ENCODE results near the gene ABCB1.

The ABCB1 gene

DNA sequence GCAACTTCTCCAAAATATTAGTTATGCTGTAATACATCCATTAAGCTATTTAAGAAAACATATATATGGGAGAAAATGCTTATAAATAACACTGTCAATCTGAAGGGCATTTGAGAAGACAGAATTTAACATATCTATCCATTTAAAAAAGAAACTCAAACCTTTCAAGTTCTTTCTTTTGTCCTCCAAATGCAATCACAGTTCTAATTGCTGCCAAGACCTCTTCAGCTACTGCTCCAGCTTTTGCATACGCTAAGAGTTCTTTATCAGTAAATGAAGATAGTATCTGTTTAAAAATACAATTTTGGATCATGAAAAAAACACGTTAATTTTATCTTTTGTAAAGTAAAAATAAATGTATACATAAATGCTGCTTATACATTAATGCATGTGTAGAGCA is 39.6 kb downstream of the ABCB1 start:
- peaks cover 13% of the 10 kb centered on the region for H3K36me3 Mint-ChIP-seq
- no peak overlapping the region for H3K4me3 Mint-ChIP-seq
- H3K4me1 Mint-ChIP-seq (ENCODE audit: low read depth): peaks cover 5% of the 10 kb centered on the region
- H3K9me3 Mint-ChIP-seq (ENCODE audit: low read depth): no peaks in the 10 kb centered on the region
- no peaks in the 10 kb centered on the region for H3K27me3 Mint-ChIP-seq
- H3K27ac Mint-ChIP-seq: no peak overlapping the region

DNA sequence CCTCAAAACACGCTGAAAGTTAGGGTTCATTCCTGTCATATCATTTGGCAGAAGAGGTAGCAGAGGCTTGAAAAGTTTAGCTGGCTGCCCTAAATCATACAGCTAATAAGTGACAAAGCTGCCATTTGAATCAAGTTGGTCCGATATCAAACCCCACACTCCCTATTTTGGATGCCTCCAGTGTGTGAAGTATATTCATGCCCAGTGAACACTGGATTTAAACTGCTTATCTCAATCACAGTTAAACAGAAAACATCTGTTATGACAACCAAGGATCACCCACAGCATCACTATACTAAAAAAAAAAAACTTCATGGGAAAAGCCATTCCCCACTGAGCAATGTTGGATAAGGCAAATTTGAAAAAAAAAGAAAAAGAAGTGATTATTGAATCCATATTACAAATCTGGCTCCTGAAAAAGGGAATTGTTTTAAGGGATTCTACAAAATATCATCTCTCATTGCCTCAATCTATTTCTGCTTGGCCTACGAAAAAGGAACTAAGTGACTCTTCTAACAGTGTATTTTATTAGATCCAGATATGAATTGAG is 48.3 kb downstream of the ABCB1 start:
- Mint-ChIP-seq H3K27me3 (no peaks in the 10 kb centered on the region), H3K36me3 (peaks cover 6% of the 10 kb centered on the region), H3K4me3 (no peak overlapping the region), H3K9me3 (ENCODE audit: low read depth) (no peaks in the 10 kb centered on the region), H3K27ac (no peak overlapping the region), H3K4me1 (ENCODE audit: low read depth) (no peaks in the 10 kb centered on the region)

DNA sequence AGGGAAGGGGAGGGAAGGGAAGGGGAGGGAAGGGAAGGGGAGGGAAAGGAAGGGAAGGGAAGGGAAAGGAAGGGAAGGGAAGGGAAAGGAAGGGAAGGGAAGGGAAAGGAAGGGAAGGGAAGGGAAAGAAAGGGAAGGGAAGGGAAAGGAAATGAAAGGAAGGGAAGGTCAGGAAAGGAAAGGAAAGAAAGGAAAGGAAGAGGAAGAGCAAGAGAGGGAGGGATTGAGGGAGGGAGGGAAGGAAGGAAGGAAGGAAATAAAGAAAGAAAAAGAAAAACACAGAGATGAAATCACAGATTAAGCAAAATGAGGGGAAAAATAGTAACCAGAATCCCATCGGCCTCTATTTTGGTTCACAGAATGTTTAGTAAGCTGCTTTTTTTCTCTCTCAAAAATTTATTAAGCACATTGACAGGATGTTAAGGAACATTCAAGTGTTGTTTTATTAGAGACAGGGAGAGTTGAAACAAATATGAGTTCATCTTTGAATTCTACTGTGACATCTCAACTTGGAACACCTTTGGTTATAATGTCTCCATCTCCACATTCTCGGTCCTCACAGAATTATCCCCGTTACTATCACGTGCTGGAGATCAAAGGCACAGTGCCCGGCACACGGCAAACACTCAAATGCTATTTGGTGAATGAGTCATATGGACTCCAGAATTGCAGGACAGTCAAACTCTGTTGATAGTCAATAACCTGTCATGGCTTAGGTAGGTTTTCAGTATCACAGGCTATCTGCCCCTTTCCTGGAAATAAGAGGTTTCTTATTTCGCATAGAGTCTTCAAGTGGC is 52.4 kb downstream of the ABCB1 start:
- H3K27ac Mint-ChIP-seq: no peak overlapping the region
- no peaks in the 10 kb centered on the region for H3K9me3 Mint-ChIP-seq (ENCODE audit: low read depth)
- no peak overlapping the region for H3K4me3 Mint-ChIP-seq
- H3K4me1 Mint-ChIP-seq (ENCODE audit: low read depth): no peaks in the 10 kb centered on the region
- no peaks in the 10 kb centered on the region for H3K27me3 Mint-ChIP-seq
- H3K36me3 Mint-ChIP-seq: peaks cover 12% of the 10 kb centered on the region

DNA sequence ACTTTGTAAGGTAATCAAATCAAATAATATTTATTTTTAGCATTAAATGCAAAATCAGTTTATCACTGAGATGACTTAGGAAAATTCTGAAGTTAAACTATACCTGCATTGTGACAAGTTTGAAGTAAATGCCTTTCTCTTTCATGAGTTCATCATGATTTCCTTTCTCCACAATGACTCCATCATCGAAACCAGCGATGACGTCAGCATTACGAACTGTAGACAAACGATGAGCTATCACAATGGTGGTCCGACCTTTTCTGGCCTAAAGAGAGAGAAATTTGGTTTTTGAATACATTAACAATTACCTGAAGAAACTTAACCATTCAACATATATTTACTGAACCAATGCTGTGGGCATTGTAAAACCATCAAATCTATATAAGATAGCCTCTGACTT is 54.9 kb downstream of the ABCB1 start:
- H3K27ac Mint-ChIP-seq: no peak overlapping the region
- H3K27me3 Mint-ChIP-seq: no peaks in the 10 kb centered on the region
- H3K9me3 Mint-ChIP-seq (ENCODE audit: low read depth): no peaks in the 10 kb centered on the region
- H3K4me3 Mint-ChIP-seq: no peak overlapping the region
- H3K36me3 Mint-ChIP-seq: peaks cover 21% of the 10 kb centered on the region
- no peaks in the 10 kb centered on the region for H3K4me1 Mint-ChIP-seq (ENCODE audit: low read depth)

DNA sequence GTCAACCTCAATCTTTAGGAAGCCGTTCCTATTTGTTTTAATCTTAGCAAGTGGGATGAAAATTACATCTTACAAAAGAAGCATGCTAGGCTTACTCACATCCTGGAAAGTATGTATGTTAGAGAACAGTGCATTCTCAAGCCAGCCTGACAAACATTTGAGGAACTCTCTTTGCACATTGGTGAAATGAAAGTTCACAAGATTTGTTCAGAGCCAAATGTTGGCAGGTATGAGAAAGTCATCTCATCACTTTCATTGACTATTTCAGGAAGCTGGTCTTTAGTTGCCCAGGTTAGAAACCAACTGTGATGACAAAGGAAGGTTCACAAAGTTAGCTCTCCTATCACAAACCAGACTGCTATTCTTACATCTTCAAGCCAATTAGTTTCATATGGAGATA is 57.1 kb downstream of the ABCB1 start:
- no peaks in the 10 kb centered on the region for H3K4me1 Mint-ChIP-seq (ENCODE audit: low read depth)
- no peaks in the 10 kb centered on the region for H3K9me3 Mint-ChIP-seq (ENCODE audit: low read depth)
- H3K4me3 Mint-ChIP-seq: no peak overlapping the region
- H3K27me3 Mint-ChIP-seq: no peaks in the 10 kb centered on the region
- peaks cover 22% of the 10 kb centered on the region for H3K36me3 Mint-ChIP-seq
- no peak overlapping the region for H3K27ac Mint-ChIP-seq

DNA sequence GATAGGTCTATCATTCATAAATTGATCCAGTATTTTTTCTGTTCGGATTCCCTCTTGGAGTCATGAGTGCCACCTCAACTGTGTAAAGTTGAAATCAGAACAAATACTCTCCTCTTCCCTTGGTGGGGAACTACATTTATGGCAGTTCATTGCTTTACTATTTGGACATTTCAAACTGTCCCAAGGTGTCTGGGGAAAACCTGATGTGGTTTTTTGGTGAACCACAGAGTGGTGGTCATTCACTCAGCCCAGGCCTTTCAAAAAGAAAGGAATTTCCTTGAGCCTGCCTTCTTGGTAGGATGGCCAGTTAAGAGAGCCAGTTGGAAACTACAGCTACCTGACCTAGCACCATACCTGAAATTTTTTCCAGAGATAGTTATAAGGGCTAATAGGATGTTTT is 59.0 kb downstream of the ABCB1 start:
- Mint-ChIP-seq H3K27ac (no peak overlapping the region), H3K27me3 (no peaks in the 10 kb centered on the region), H3K4me1 (ENCODE audit: low read depth) (no peaks in the 10 kb centered on the region), H3K4me3 (no peak overlapping the region), H3K36me3 (peaks cover 22% of the 10 kb centered on the region), H3K9me3 (ENCODE audit: low read depth) (no peaks in the 10 kb centered on the region)

DNA sequence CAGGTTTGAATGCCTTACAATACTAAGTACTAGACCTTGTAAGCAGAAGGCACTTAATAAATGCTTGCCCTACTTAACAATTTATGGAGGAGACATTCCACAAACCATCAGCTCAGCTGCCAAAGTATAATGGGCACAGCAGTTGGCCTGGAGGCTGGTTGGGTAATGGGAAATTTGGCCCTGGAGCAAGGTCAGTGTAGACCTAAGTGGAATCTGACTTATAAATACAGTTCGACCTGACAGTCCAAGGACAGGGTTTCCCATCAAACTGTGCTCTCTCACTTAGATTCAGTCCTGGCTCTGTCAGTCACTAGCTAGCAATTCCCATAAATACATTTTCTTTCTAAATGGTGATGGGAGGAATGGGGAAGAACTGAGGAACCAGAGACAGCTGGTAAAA is 62.6 kb downstream of the ABCB1 start:
- peaks cover 24% of the 10 kb centered on the region for H3K36me3 Mint-ChIP-seq
- H3K9me3 Mint-ChIP-seq (ENCODE audit: low read depth): no peaks in the 10 kb centered on the region
- H3K4me1 Mint-ChIP-seq (ENCODE audit: low read depth): no peaks in the 10 kb centered on the region
- no peak overlapping the region for H3K27ac Mint-ChIP-seq
- H3K4me3 Mint-ChIP-seq: no peak overlapping the region
- H3K27me3 Mint-ChIP-seq: no peaks in the 10 kb centered on the region

DNA sequence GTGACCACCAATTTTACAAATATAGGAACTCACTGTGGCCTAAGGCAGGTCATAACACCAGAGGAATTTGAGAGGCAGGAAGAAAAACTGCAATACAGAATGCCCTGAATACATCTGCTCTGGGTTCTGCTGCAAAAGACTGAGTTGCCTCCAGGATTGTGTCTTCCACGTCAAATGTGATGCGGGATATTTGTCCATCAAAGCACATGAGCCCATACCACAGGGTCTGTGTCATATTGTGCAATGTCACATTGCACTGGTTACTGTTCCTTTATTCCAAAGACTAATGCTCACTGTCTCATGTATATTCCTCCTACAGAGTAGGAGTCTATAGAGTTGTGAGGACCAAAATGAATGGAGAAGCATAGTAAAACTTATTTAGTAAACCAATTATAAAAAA is 66.6 kb downstream of the ABCB1 start:
- H3K4me1 Mint-ChIP-seq (ENCODE audit: low read depth): no peaks in the 10 kb centered on the region
- no peaks in the 10 kb centered on the region for H3K9me3 Mint-ChIP-seq (ENCODE audit: low read depth)
- no peak overlapping the region for H3K27ac Mint-ChIP-seq
- no peaks in the 10 kb centered on the region for H3K27me3 Mint-ChIP-seq
- H3K4me3 Mint-ChIP-seq: no peak overlapping the region
- H3K36me3 Mint-ChIP-seq: peaks cover 12% of the 10 kb centered on the region

DNA sequence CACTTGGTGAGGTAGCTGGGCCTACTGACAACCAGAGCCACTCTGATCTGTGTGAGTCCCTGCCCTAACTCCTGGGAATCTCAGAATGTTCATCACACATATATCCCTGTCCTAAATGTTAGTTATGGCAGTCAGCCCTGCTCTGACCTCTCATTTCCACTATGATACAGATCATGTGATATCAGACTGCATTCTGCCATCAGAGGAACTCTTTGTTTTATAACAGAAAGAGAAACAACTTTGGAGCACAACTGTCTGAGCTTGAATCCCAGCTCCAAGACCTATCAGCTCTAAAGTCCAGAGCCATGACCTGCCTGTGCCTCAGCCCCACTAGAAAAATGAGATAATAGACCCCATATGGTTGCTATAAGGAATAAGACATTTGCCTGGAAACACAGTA is 70.6 kb downstream of the ABCB1 start:
- no peaks in the 10 kb centered on the region for H3K27me3 Mint-ChIP-seq
- H3K9me3 Mint-ChIP-seq (ENCODE audit: low read depth): no peaks in the 10 kb centered on the region
- H3K4me1 Mint-ChIP-seq (ENCODE audit: low read depth): no peaks in the 10 kb centered on the region
- peaks cover 15% of the 10 kb centered on the region for H3K36me3 Mint-ChIP-seq
- no peak overlapping the region for H3K27ac Mint-ChIP-seq
- no peak overlapping the region for H3K4me3 Mint-ChIP-seq

DNA sequence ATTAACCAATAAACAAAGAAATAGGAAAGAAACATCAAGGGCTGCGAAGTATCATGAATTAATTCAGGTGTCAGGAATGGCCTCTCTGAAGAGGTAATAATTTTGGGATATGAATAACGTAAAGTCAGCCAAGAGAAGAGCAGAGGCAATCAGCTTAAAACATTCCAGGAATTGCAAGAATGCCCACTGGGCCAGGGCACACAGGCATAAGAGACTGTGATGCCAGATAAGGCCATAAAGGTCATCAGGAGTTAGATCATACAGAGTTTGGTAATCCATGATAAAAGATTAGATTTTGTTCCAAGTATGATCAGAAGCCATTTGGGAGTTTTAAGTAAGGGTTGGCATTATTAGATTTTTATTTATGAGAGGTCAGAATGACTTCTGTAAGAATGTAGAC is 72.0 kb downstream of the ABCB1 start:
- Mint-ChIP-seq H3K4me3 (no peak overlapping the region), H3K9me3 (ENCODE audit: low read depth) (no peaks in the 10 kb centered on the region), H3K27ac (no peak overlapping the region), H3K27me3 (no peaks in the 10 kb centered on the region), H3K4me1 (ENCODE audit: low read depth) (no peaks in the 10 kb centered on the region), H3K36me3 (peaks cover 13% of the 10 kb centered on the region)

DNA sequence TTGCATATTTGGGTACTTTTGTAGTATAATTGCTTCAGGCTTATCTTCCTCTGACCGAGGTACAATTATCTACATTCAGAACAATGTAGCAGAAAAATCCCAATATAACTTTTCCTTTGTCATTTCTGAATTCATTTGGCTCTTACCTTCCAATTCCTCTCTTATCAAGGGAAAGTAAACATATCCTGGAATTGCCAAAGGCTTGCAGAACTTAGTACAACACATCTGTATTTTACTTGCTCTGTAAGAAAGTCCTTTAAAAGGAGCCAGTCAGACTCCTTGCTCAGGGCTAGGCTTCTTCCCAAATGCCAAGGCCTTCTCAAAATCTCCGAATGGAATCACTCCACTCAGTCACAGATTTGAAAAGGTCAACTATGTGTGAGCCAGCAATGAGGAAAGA is 81.9 kb downstream of the ABCB1 start:
- no peak overlapping the region for H3K27ac Mint-ChIP-seq
- no peak overlapping the region for H3K4me3 Mint-ChIP-seq
- H3K9me3 Mint-ChIP-seq (ENCODE audit: low read depth): no peaks in the 10 kb centered on the region
- no peaks in the 10 kb centered on the region for H3K27me3 Mint-ChIP-seq
- peaks cover 19% of the 10 kb centered on the region for H3K36me3 Mint-ChIP-seq
- no peaks in the 10 kb centered on the region for H3K4me1 Mint-ChIP-seq (ENCODE audit: low read depth)

DNA sequence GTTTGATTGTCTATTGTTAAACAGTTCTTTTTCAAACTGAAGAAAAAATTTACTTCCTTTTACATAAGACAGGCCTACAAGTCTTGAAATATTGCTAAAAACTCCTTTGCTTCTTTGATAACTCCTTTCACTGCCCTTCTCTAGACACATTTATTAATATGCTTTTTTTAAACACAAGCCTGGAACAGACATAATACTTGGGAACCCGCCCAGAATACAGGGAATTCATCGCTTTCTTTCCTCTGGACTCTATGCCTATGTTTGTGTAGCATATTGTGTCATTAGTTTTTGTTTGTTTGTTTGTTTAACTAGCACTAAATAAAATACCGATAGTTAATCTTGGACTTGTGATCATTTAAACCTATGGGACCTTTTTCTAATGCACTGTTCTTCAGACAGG is 82.8 kb downstream of the ABCB1 start:
- Mint-ChIP-seq H3K36me3 (peaks cover 19% of the 10 kb centered on the region), H3K9me3 (ENCODE audit: low read depth) (no peaks in the 10 kb centered on the region), H3K27me3 (no peaks in the 10 kb centered on the region), H3K27ac (no peak overlapping the region), H3K4me1 (ENCODE audit: low read depth) (no peaks in the 10 kb centered on the region), H3K4me3 (no peak overlapping the region)

DNA sequence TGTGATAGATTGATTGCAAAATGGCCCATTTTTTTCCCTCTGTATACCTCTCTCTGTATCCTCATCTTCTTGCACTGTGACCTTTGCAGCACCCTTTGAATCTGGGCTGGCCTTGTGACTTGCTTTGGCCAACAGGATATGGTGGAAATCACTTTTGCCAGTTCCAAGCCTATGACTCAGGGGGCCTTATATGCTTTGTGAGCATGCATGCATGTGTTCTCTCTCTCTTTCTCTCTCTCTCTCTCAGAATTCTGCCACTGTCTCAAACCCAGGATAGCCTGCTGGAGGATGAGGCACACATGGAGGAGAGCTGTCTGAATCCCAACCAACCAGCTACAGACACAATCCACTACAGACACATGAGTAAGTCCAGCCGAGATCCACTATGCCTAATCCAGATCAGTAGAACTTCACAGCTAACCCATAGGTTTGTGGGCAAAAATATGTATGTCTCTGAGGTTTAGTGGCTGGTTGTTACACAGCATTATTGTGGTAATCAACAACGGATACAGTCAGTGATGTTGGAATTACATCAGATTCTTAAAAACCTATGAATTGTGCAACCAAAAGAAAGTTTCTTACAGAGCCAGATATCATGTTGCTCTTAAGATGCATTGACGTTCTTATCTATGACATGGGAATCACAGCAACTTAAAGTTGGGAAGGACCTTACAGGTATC is 83.4 kb downstream of the ABCB1 start:
- Mint-ChIP-seq H3K36me3 (peaks cover 19% of the 10 kb centered on the region), H3K27ac (no peak overlapping the region), H3K4me3 (no peak overlapping the region)

DNA sequence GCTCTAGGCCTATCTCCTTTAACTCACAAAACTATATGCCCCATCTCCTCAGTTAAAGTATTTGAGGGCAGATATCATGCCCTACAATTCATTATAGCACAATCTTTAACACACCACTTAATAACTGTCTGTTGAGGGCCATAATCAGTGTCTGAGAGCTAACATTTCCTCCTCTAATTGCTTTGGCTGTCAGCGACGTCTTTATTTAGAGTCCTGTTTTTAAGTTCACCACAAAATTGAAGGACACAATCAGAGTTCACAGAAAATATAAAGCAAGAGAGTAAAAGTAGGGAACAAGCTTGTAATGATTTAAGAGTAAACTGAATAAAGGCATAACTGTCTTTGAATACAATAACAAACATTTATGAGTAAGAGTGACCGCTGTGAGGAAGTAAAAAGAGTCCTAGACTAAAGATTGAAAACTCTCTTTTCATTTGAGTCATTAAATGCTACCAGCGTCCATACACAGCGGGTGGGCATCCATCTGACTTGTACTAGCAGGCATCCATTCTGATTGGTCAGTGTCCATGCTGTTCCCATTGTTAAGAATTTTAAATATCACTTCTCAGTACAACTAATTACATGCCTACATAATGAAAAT is 86.8 kb downstream of the ABCB1 start:
- Mint-ChIP-seq H3K4me3 (no peak overlapping the region), H3K36me3 (peaks cover 9% of the 10 kb centered on the region), H3K27me3 (no peaks in the 10 kb centered on the region)

More for the DNA sequence above, 83.4 kb downstream of the ABCB1 start:
- Mint-ChIP-seq H3K4me1 (ENCODE audit: low read depth) (no peaks in the 10 kb centered on the region), H3K9me3 (ENCODE audit: low read depth) (no peaks in the 10 kb centered on the region), H3K27me3 (no peaks in the 10 kb centered on the region)

DNA sequence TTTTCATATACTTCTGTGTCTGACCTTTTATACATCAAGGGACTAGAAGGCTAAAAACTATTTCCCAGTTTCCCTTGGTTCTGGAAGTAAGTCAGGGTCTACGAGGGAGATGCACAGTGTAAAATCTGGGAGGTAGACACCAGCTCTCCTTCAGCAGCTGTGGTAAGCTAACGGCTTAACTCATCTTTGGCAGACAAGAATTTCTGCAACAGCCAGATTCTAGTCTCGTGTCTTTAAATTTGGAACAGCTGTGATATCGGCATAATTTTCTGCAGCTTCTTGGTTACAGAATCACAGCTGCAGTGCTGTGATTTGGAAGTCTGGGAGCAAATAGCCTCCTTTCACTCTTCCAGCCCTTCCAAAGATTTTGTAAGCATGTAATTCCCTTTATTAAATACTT is 87.8 kb downstream of the ABCB1 start:
- H3K27ac Mint-ChIP-seq: no peak overlapping the region
- no peaks in the 10 kb centered on the region for H3K9me3 Mint-ChIP-seq (ENCODE audit: low read depth)
- no peaks in the 10 kb centered on the region for H3K27me3 Mint-ChIP-seq
- peaks cover 9% of the 10 kb centered on the region for H3K36me3 Mint-ChIP-seq
- H3K4me1 Mint-ChIP-seq (ENCODE audit: low read depth): no peaks in the 10 kb centered on the region
- no peak overlapping the region for H3K4me3 Mint-ChIP-seq

More for the DNA sequence above, 86.8 kb downstream of the ABCB1 start:
- Mint-ChIP-seq H3K4me1 (ENCODE audit: low read depth) (no peaks in the 10 kb centered on the region), H3K27ac (no peak overlapping the region), H3K9me3 (ENCODE audit: low read depth) (no peaks in the 10 kb centered on the region)

Data from activated naive CD8-positive, alpha-beta T cell (primary cell).